ENCODE results near the gene RBFOX2.

Gene RBFOX2

GRCh38 chr22:36036167-36036624 is 7.6 kb upstream of the RBFOX2 start:
- H3K4me3 ChIP-seq (ENCODE audit: low read depth, low read length, poor library complexity, severe bottlenecking): no peak overlapping the region
- no peak overlapping the region for H3K4me2 ChIP-seq (ENCODE audit: low read length)
- no peaks in the 10 kb centered on the region for H3K79me2 ChIP-seq (ENCODE audit: insufficient read depth, low read length)
- H3K9me3 ChIP-seq (ENCODE audit: low read length): no peaks in the 10 kb centered on the region
- no peak overlapping the region for H3K9ac ChIP-seq (ENCODE audit: low read length)
- peaks cover 4% of the 10 kb centered on the region for H3K4me1 ChIP-seq (ENCODE audit: insufficient read depth, low read length, severe bottlenecking)
- no peaks in the 10 kb centered on the region for H4K20me1 ChIP-seq (ENCODE audit: insufficient read depth, low read length)
- no peaks in the 10 kb centered on the region for H3K9me2 ChIP-seq (ENCODE audit: low read depth, low read length)
- H3K27me3 ChIP-seq (ENCODE audit: insufficient read depth, low read length): peaks cover 5% of the 10 kb centered on the region; the same call in 1 of the 2 replicates
- no peak overlapping the region for H2AFZ ChIP-seq (ENCODE audit: low read length)
- H3K36me3 ChIP-seq (ENCODE audit: insufficient read depth, low read length): no peaks in the 10 kb centered on the region
- no peak overlapping the region for H3K27ac ChIP-seq (ENCODE audit: low read depth, low read length, poor library complexity, severe bottlenecking)
- H3F3A ChIP-seq (ENCODE audit: insufficient read depth, low read length): no peaks in the 10 kb centered on the region
- TF ChIP-seq CTCF (IDR thresholded peaks at IDR 0.05; ENCODE audit: low read length) (no peak), EZH2 (IDR thresholded peaks at IDR 0.05; ENCODE audit: borderline replicate concordance, low read length) (no peak)

- Histone ChIP-seq H3K36me3 (ENCODE audit: insufficient read depth, low read length) (no peaks in the 10 kb centered on the region), H3F3A (ENCODE audit: insufficient read depth, low read length) (no peaks in the 10 kb centered on the region), H3K4me2 (ENCODE audit: low read length) (no peak overlapping the region), H3K79me2 (ENCODE audit: insufficient read depth, low read length) (no peaks in the 10 kb centered on the region), H3K4me3 (ENCODE audit: low read depth, low read length, poor library complexity, severe bottlenecking) (no peak overlapping the region), H3K27ac (ENCODE audit: low read depth, low read length, poor library complexity, severe bottlenecking) (no peak overlapping the region), H4K20me1 (ENCODE audit: insufficient read depth, low read length) (no peaks in the 10 kb centered on the region), H3K9me3 (ENCODE audit: low read length) (no peaks in the 10 kb centered on the region), H3K27me3 (ENCODE audit: insufficient read depth, low read length) (no peaks in the 10 kb centered on the region), H3K9me2 (ENCODE audit: low read depth, low read length) (no peaks in the 10 kb centered on the region), H3K4me1 (ENCODE audit: insufficient read depth, low read length, severe bottlenecking) (peaks cover 14% of the 10 kb centered on the region), H3K9ac (ENCODE audit: low read length) (no peak overlapping the region), H2AFZ (ENCODE audit: low read length) (no peak overlapping the region)
- TF ChIP-seq EZH2 (IDR thresholded peaks at IDR 0.05; ENCODE audit: borderline replicate concordance, low read length) (no peak), CTCF (IDR thresholded peaks at IDR 0.05; ENCODE audit: low read length) (no peak)
These were observed 4.0 kb upstream of the RBFOX2 start for GRCh38 chr22:36032611-36033010.

GRCh38 chr22:36029406-36029755 is 757 bp upstream of the RBFOX2 start:
- no peak overlapping the region for H3K27ac ChIP-seq (ENCODE audit: low read depth, low read length, poor library complexity, severe bottlenecking)
- H3K4me1 ChIP-seq (ENCODE audit: insufficient read depth, low read length, severe bottlenecking): peaks cover 23% of the 10 kb centered on the region
- peak overlapping the region; percentile 57 for H3K9ac ChIP-seq (ENCODE audit: low read length)
- no peaks in the 10 kb centered on the region for H3K27me3 ChIP-seq (ENCODE audit: insufficient read depth, low read length)
- TF ChIP-seq CTCF (IDR thresholded peaks at IDR 0.05; ENCODE audit: low read length) (no peak), EZH2 (IDR thresholded peaks at IDR 0.05; ENCODE audit: borderline replicate concordance, low read length) (no peak)
- H3K9me2 ChIP-seq (ENCODE audit: low read depth, low read length): no peaks in the 10 kb centered on the region
- no peaks in the 10 kb centered on the region for H3K36me3 ChIP-seq (ENCODE audit: insufficient read depth, low read length)
- H3K9me3 ChIP-seq (ENCODE audit: low read length): no peaks in the 10 kb centered on the region
- H3F3A ChIP-seq (ENCODE audit: insufficient read depth, low read length): 0 out of 2 replicates have a peak, but pooled peaks cover 4% of the 10 kb centered on the region
- H3K4me3 ChIP-seq (ENCODE audit: low read depth, low read length, poor library complexity, severe bottlenecking): peak overlapping the region; percentile 74
- H2AFZ ChIP-seq (ENCODE audit: low read length): no peak overlapping the region
- no peaks in the 10 kb centered on the region for H4K20me1 ChIP-seq (ENCODE audit: insufficient read depth, low read length)
- H3K4me2 ChIP-seq (ENCODE audit: low read length): peak overlapping the region; percentile 60
- no peaks in the 10 kb centered on the region for H3K79me2 ChIP-seq (ENCODE audit: insufficient read depth, low read length)

All from OCI-LY1 (cell line).